Mucosa of descending colon (tissue), 3 donors: ENCODE measurements around the gene STXBP1. TPM values are rescaled to one million over a fixed set of nuclear protein-coding genes. Genes with fewer than 3 reads are reported as not detected.
"Not testable (repeated sequence)": the region's sequence is repeated elsewhere in the genome, so short reads cannot be mapped to it uniquely, and the experiment has no call there.

Experiments used
- ATAC-seq: fragments of 200-7000 bp; cut with Tn5 transposase; one replicate; pipeline ENCODE4 v1.9.1; 2020; ENCODE audit warnings: mild to moderate bottlenecking, moderate library complexity
- DNase-seq, 3 donors: peaks; one replicate each; pipeline ENCODE4 v3.0.0-alpha.2; 2020
- H3K36me3 ChIP-seq: fragments of 200-600 bp; one replicate; pipeline ENCODE4 v1.8.0; 2021; ENCODE audit warnings: low read depth, mild to moderate bottlenecking
- H3K4me1 ChIP-seq: fragments of 200-600 bp; one replicate; pipeline ENCODE4 v1.8.0; 2021; ENCODE audit warnings: low read depth, mild to moderate bottlenecking
- H3K4me3 ChIP-seq: fragments of 200-600 bp; one replicate; pipeline ENCODE4 v1.8.0; 2021; ENCODE audit warnings: mild to moderate bottlenecking
- H3K9me3 ChIP-seq: fragments of 200-600 bp; one replicate; pipeline ENCODE4 v1.8.0; 2021; ENCODE audit warnings: mild to moderate bottlenecking
- intact Hi-C, 2 donors: fragments of 100-400 bp; cut with DNase I in 1 of 2; cut with micrococcal nuclease in 1 of 2; formaldehyde crosslinking; loops; one replicate each; pipeline versions ENCODE4 v1.11.0 to v1.11.1; 2022; cut with DNase I, micrococcal nuclease
- total RNA-seq, 3 donors: library from RNA; stranded (reverse); fragmentation: NEBNext Ultra II Directional in 2 of 3; extraction: Animal tissue kit (Norgen Biotek cat#: 25700) in 2 of 3; gene quantifications; one replicate each; pipeline versions ENCODE4 v1.2.1 to v1.2.4, GENCODE V29; 2021 to 2023
- TF ChIP-seq, protein P1 (sequence below): fragments of 200-600 bp; IDR thresholded peaks from one replicate; pipeline ENCODE4 v1.8.0; 2022; ENCODE audit warnings: antibody characterized with exemption, mild to moderate bottlenecking
- donor health status: DM: no; HTN: no; CAD: no; lungs with moderate emphysema.
- donor health status: DM: no; HTN: no; CAD: no.
- donor health status: DM: no; HTN: yes; CAD: no.

STXBP1 gene
- total RNA-seq, 3 donors from 2014 or later, result 11.8 to 37.1 (median 17.1) TPM

DNA sequence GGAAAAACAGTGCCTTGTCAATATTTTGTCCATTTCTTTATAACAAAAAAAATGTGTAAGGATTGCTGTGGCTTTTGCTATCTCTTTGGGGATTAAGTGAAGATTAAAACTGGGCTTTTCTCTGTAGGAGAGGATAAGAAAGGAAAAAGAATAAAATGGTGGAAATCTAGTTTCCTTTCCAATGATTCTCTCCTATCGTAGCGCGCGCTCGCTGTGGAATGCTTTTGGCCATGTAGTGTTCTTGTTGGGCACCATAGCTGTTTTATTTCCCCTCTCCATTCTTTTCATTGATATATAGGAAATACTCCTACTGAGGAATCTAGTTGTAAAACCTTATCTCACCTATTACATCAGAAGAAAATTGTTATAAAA is 1.5 kb downstream of the STXBP1 start:
- Histone ChIP-seq H3K4me3 (no peak overlapping the region), H3K36me3 (no peaks in the 10 kb centered on the region), H3K9me3 (no peaks in the 10 kb centered on the region), H3K4me1 (peaks cover 9% of the 10 kb centered on the region)
- DNase-seq (no peak), ATAC-seq (no peak)
- intact Hi-C loops, result no loop called here
- TF ChIP-seq, protein P1, sequence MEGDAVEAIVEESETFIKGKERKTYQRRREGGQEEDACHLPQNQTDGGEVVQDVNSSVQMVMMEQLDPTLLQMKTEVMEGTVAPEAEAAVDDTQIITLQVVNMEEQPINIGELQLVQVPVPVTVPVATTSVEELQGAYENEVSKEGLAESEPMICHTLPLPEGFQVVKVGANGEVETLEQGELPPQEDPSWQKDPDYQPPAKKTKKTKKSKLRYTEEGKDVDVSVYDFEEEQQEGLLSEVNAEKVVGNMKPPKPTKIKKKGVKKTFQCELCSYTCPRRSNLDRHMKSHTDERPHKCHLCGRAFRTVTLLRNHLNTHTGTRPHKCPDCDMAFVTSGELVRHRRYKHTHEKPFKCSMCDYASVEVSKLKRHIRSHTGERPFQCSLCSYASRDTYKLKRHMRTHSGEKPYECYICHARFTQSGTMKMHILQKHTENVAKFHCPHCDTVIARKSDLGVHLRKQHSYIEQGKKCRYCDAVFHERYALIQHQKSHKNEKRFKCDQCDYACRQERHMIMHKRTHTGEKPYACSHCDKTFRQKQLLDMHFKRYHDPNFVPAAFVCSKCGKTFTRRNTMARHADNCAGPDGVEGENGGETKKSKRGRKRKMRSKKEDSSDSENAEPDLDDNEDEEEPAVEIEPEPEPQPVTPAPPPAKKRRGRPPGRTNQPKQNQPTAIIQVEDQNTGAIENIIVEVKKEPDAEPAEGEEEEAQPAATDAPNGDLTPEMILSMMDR, result no peak

- DNase-seq, result no peak
- no peak for ATAC-seq
- Histone ChIP-seq H3K9me3 (no peaks in the 10 kb centered on the region), H3K4me3 (no peak overlapping the region), H3K36me3 (no peaks in the 10 kb centered on the region), H3K4me1 (peaks cover 7% of the 10 kb centered on the region)
- intact Hi-C loops, result no loop called here
- TF ChIP-seq, protein P1, result no peak
These were observed 2.9 kb downstream of the STXBP1 start for GRCh38 chr9:127614961-127615360.

DNA sequence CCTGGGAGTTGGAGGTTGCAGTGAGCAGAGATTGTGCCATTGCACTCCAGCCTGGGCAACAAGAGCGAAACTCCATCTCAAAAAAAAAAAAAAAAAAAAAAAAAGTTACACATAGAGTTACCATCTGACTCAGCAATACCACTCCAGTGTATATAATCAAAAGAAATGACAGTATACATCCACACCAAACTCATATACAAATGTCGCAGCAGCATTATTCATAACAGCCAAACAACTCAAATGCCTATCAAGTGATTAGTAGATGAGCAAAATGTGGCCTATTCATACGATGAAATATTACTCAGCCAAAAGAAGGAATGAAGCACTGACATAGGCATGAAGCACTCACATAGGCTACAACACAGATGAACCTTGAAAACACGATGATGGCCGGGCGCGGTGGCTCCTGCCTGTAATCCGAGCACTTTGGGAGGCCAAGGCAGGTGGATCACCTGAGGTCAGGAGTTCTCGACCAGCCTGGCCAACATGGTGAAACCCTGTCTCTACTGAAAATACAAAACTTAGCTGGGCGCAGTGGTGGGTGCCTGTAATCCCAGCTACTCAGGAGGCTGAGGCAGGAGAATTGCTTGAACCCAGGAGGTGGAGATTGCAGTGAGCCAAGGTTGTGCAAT is 9.4 kb downstream of the STXBP1 start:
- H3K9me3 ChIP-seq, intact Hi-C loops, H3K36me3 ChIP-seq, DNase-seq, ATAC-seq, H3K4me3 ChIP-seq, H3K4me1 ChIP-seq: not testable (repeated sequence)

- H3K36me3 ChIP-seq, result no peaks in the 10 kb centered on the region
- ATAC-seq (no peak), DNase-seq (no peak)
- TF ChIP-seq, protein P1, result no peak
- H3K9me3 ChIP-seq, result no peaks in the 10 kb centered on the region
- H3K4me3 ChIP-seq, result no peak overlapping the region
- intact Hi-C loops, result no loop called here
- no peaks in the 10 kb centered on the region for H3K4me1 ChIP-seq
These were observed 14.8 kb downstream of the STXBP1 start for GRCh38 chr9:127626752-127627493.

GRCh38 chr9:127627494-127627855 is 15.4 kb downstream of the STXBP1 start:
- Histone ChIP-seq H3K36me3 (no peaks in the 10 kb centered on the region), H3K9me3 (no peaks in the 10 kb centered on the region), H3K4me3 (no peak overlapping the region), H3K4me1 (no peaks in the 10 kb centered on the region)
- TF ChIP-seq, protein P1, result no peak
- ATAC-seq (no peak), DNase-seq (no peak)
- intact Hi-C loops, result no loop called here

GRCh38 chr9:127628758-127629467 is 16.8 kb downstream of the STXBP1 start:
- DNase-seq (no peak), ATAC-seq (no peak)
- Histone ChIP-seq H3K4me3 (no peak overlapping the region), H3K4me1 (peaks cover 2% of the 10 kb centered on the region), H3K9me3 (no peaks in the 10 kb centered on the region), H3K36me3 (no peaks in the 10 kb centered on the region)
- intact Hi-C loops, result no loop called here
- TF ChIP-seq, protein P1, result no peak
